ENCODE measurements around the gene RWDD3.

GRCh38 chr1:95286479-95286878 lies 52.5 kb downstream of the RWDD3 start:
- no peak for TF ChIP-seq SP1 (IDR thresholded peaks at IDR 0.05)
- TF ChIP-seq FOXK2 (IDR thresholded peaks at IDR 0.05), result no peak
- TF ChIP-seq FOXM1 (IDR thresholded peaks at IDR 0.05; ENCODE audit: borderline replicate concordance), result no peak
- no peak for TF ChIP-seq ELF4 (IDR thresholded peaks at IDR 0.05)
- TF ChIP-seq BHLHE40 (IDR thresholded peaks at IDR 0.05; ENCODE audit: borderline replicate concordance), result no peak
- no peak for TF ChIP-seq SUZ12 (IDR thresholded peaks at IDR 0.05)
- no peak for TF ChIP-seq FOXA1 (IDR thresholded peaks at IDR 0.05)
- no peak for TF ChIP-seq ARNT (IDR thresholded peaks at IDR 0.05)
- no peak for TF ChIP-seq PKNOX1 (IDR thresholded peaks at IDR 0.05)
- TF ChIP-seq NFRKB (IDR thresholded peaks at IDR 0.05), result no peak
- no peak for TF ChIP-seq TARDBP (IDR thresholded peaks at IDR 0.05)
- no peak for TF ChIP-seq L3MBTL2 (conservative IDR thresholded peaks at IDR 0.05)
- no peak for TF ChIP-seq ZNF384 (IDR thresholded peaks at IDR 0.05)

All from HEK293T (cell line).